H1 (cell line): ENCODE results near the gene PCSK4. TPM values are rescaled to one million over a fixed set of nuclear protein-coding genes. Genes with fewer than 3 reads are reported as not detected.

ENCODE experiments used
- CTCF ChIA-PET: fragments of 300-600 bp; sonication (Branson Sonifier 250); formaldehyde crosslinking; loops from one replicate; lab custom pipeline; 2021; ENCODE audit not compliant: partially characterized antibody; lab: Charles Lee
- POLR2A ChIA-PET: fragments of 300-600 bp; sonication (Branson Sonifier 250); formaldehyde crosslinking; loops from one replicate; lab custom pipeline; 2021; ENCODE audit warnings: inconsistent platforms; ENCODE audit not compliant: partially characterized antibody; lab: Charles Lee
- DNase-seq, 2 experiments: peaks; one replicate each; pipeline versions ENCODE4 v3.0.0 to v3.0.0-alpha.2; 2010 to 2022; ENCODE audit warnings: low spot score in 2 of 2, low read depth in 1 of 2, mixed read lengths in 1 of 2
- FAIRE-seq: peaks from 2 replicates; lab custom pipeline; 2011; peaks lifted over from hg19 to GRCh38; lab: Jason Lieb, UNC
- H2AFZ ChIP-seq: 2 replicates; pipeline ENCODE4 v1.8.1; 2012; ENCODE audit warnings: low read length, inconsistent platforms
- H2AK5ac ChIP-seq: 2 replicates; pipeline ENCODE4 v1.6.1; 2013; ENCODE audit warnings: low read depth, low read length
- H2BK120ac ChIP-seq: replicated peaks from 2 replicates; pipeline ENCODE3; 2013; ENCODE audit warnings: low read depth, low read length, inconsistent platforms
- H2BK12ac ChIP-seq: 2 replicates; pipeline ENCODE4 v1.6.1; 2013; ENCODE audit warnings: low read depth, low read length
- H2BK15ac ChIP-seq: 2 replicates; pipeline ENCODE4 v1.6.1; 2013; ENCODE audit warnings: low read length
- H2BK20ac ChIP-seq: 2 replicates; pipeline ENCODE4 v1.6.1; 2013; ENCODE audit warnings: low read length
- H2BK5ac ChIP-seq: 2 replicates; pipeline ENCODE4 v1.6.1; 2013; ENCODE audit warnings: low read depth, low read length
- H3K14ac ChIP-seq: 2 replicates; pipeline ENCODE4 v1.6.1; 2013; ENCODE audit warnings: inconsistent platforms; ENCODE audit not compliant: insufficient read length
- H3K18ac ChIP-seq: 2 replicates; pipeline ENCODE4 v1.6.1; 2013; ENCODE audit warnings: low read length; ENCODE audit errors: extremely low read depth
- H3K23ac ChIP-seq: 2 replicates; pipeline ENCODE4 v1.6.1; 2013; ENCODE audit warnings: inconsistent platforms; ENCODE audit not compliant: insufficient read length
- H3K23me2 ChIP-seq: 2 replicates; pipeline ENCODE4 v1.6.1; 2013; ENCODE audit warnings: low read depth, low read length
- H3K27ac ChIP-seq: 2 replicates; pipeline ENCODE4 v1.6.1; 2011; ENCODE audit warnings: low read depth, low read length, inconsistent platforms
- H3K27me3 ChIP-seq, 4 experiments: replicated peaks in 1 of 4; 1 replicate in 1 of 4; 2 replicates in 3 of 4; pipeline versions ENCODE4 v1.6.1 to v1.8.1; 2011 to 2013; ENCODE audit warnings: low read length in 3 of 4, mild to moderate bottlenecking in 3 of 4, inconsistent platforms in 2 of 4, mixed read lengths in 2 of 4, moderate library complexity in 1 of 4; ENCODE audit not compliant: control insufficient read depth in 3 of 4, insufficient read depth in 3 of 4; ENCODE audit errors: extremely low read depth in 1 of 4
- H3K36me3 ChIP-seq, 4 experiments: 2 replicates each; pipeline versions ENCODE4 v1.6.1 to v1.8.1; 2011 to 2013; ENCODE audit warnings: mild to moderate bottlenecking in 4 of 4, low read length in 3 of 4, moderate library complexity in 2 of 4, control low read depth in 1 of 4, inconsistent platforms in 1 of 4; ENCODE audit not compliant: insufficient read depth in 4 of 4, control insufficient read depth in 2 of 4
- H3K4ac ChIP-seq: replicated peaks from 2 replicates; pipeline ENCODE3; 2013; ENCODE audit warnings: low read length, low read depth, mixed read lengths, inconsistent platforms; ENCODE audit not compliant: insufficient read length
- H3K4me1 ChIP-seq, 4 experiments: replicated peaks in 1 of 4; 1 replicate in 1 of 4; 2 replicates in 3 of 4; pipeline versions ENCODE4 v1.6.1 to v1.8.1; 2011 to 2013; ENCODE audit warnings: low read length in 3 of 4, inconsistent platforms in 2 of 4, mixed read lengths in 1 of 4; ENCODE audit not compliant: insufficient read depth in 4 of 4, control insufficient read depth in 3 of 4
- H3K4me2 ChIP-seq, 2 experiments: 2 replicates each; pipeline versions ENCODE4 v1.6.1 to v1.8.1; 2011 to 2013; ENCODE audit warnings: low read depth in 2 of 2, low read length in 2 of 2, control low read depth in 1 of 2, inconsistent platforms in 1 of 2, mild to moderate bottlenecking in 1 of 2; ENCODE audit not compliant: insufficient read depth in 1 of 2
- H3K4me3 ChIP-seq, 4 experiments: fragments of 200-600, 300-600 bp in 1 of 4; sonication (generic), shearing (Covaris generic), sonication (Bioruptor Twin) in 1 of 4; 2 replicates each; pipeline versions ENCODE4 v1.5.1 to v1.8.1; 2011 to 2016; ENCODE audit warnings: low read length in 4 of 4, low read depth in 3 of 4, control low read depth in 2 of 4, inconsistent platforms in 2 of 4, mild to moderate bottlenecking in 2 of 4, mixed read lengths in 1 of 4, moderate library complexity in 1 of 4; ENCODE audit not compliant: insufficient read depth in 2 of 4; ENCODE audit errors: extremely low read depth in 1 of 4
- H3K56ac ChIP-seq: replicated peaks from 2 replicates; pipeline ENCODE3; 2013; ENCODE audit warnings: low read depth, mild to moderate bottlenecking, mixed read lengths, low read length, inconsistent platforms; ENCODE audit not compliant: insufficient read length
- H3K79me1 ChIP-seq: 2 replicates; pipeline ENCODE4 v1.6.1; 2013; ENCODE audit warnings: low read depth, low read length, control low read depth
- H3K79me2 ChIP-seq, 2 experiments: 2 replicates each; pipeline versions ENCODE4 v1.6.1 to v1.8.1; 2012 to 2013; ENCODE audit warnings: low read length in 2 of 2, mild to moderate bottlenecking in 2 of 2, inconsistent platforms in 1 of 2; ENCODE audit not compliant: insufficient read depth in 2 of 2, control insufficient read depth in 1 of 2
- H3K9ac ChIP-seq, 4 experiments: replicated peaks in 1 of 4; 1 replicate in 1 of 4; 2 replicates in 3 of 4; pipeline versions ENCODE4 v1.6.1 to v1.8.1; 2011 to 2013; ENCODE audit warnings: low read depth in 3 of 4, low read length in 3 of 4, control low read depth in 2 of 4, mild to moderate bottlenecking in 2 of 4, moderate library complexity in 2 of 4, inconsistent platforms in 1 of 4; ENCODE audit errors: extremely low read depth in 1 of 4
- H3K9me3 ChIP-seq, 2 experiments: 2 replicates each; pipeline versions ENCODE4 v1.6.1 to v1.8.1; 2012 to 2013; ENCODE audit warnings: mild to moderate bottlenecking in 2 of 2, moderate library complexity in 2 of 2, control low read depth in 1 of 2, inconsistent platforms in 1 of 2, low read depth in 1 of 2, low read length in 1 of 2, mixed read lengths in 1 of 2; ENCODE audit not compliant: insufficient read depth in 2 of 2
- H4K20me1 ChIP-seq, 2 experiments: replicated peaks in 1 of 2; 2 replicates each; pipeline versions ENCODE3 to v1.8.1; 2011 to 2013; ENCODE audit warnings: inconsistent platforms in 2 of 2, low read length in 2 of 2, mild to moderate bottlenecking in 1 of 2; ENCODE audit not compliant: insufficient read depth in 2 of 2, control insufficient read depth in 1 of 2
- H4K5ac ChIP-seq: 2 replicates; pipeline ENCODE4 v1.6.1; 2013; ENCODE audit warnings: low read length, low read depth, mixed read lengths, inconsistent platforms; ENCODE audit not compliant: insufficient read length
- H4K8ac ChIP-seq: 2 replicates; pipeline ENCODE4 v1.8.0; 2013; ENCODE audit warnings: mild to moderate bottlenecking, moderate library complexity, low read length, inconsistent platforms; ENCODE audit not compliant: insufficient read depth; ENCODE audit errors: extremely low read depth
- H4K91ac ChIP-seq: replicated peaks from 2 replicates; pipeline ENCODE3; 2013; ENCODE audit warnings: low read length, mixed read lengths, inconsistent platforms; ENCODE audit not compliant: insufficient read length
- CBX8 ChIP-seq: fragments of 300-800, 300-1000 bp; sonication (generic); IDR thresholded peaks from 2 replicates; pipeline ENCODE4 v1.7.1; 2016; ENCODE audit warnings: low read depth, low read length, borderline replicate concordance
- CHD1 ChIP-seq: IDR thresholded peaks from 2 replicates; pipeline ENCODE4 v1.6.1; 2012; ENCODE audit warnings: low read depth, low read length, improper control_type of control experiment
- CTBP2 ChIP-seq: IDR thresholded peaks from 2 replicates; pipeline ENCODE4 v1.7.0; 2011; ENCODE audit warnings: borderline replicate concordance, mild to moderate bottlenecking, moderate library complexity, mixed read lengths, low read length; ENCODE audit not compliant: insufficient read depth, insufficient read length
- SIRT6 ChIP-seq: IDR thresholded peaks from one replicate; pipeline ENCODE4 v1.7.1; 2012; ENCODE audit warnings: low read length, inconsistent platforms
- SUZ12 ChIP-seq: fragments of 200-600 bp; sonication (generic); IDR thresholded peaks from 2 replicates; pipeline ENCODE4 v1.6.1; 2012; ENCODE audit warnings: mild to moderate bottlenecking, inconsistent platforms, low read length, moderate library complexity, mixed read lengths
- WGBS, 2 experiments: shearing (Covaris generic) in 1 of 2; methylation state at CpG; one replicate each; pipeline versions ENCODE4 v1.1.6 to v1.1.7; 2013 to 2015; ENCODE audit warnings: low lambda C conversion rate in 2 of 2, mixed read lengths in 2 of 2, inconsistent platforms in 1 of 2, low coverage in 1 of 2, missing lambda C conversion rate in 1 of 2; ENCODE audit not compliant: insufficient replicate concordance in 2 of 2, insufficient coverage in 1 of 2, insufficient read length in 1 of 2; ENCODE audit errors: extremely low coverage in 1 of 2, missing lambda C conversion rate in 1 of 2; 5-methylcytosine and 5-hydroxymethylcytosine counted together
- polyA plus RNA-seq, 7 experiments: library from polyadenylated mRNA; depleted of rRNA in 3 of 7; stranded (reverse) in 5 of 7; unstranded in 2 of 7; fragments of >200 nt in 5 of 7; fragments of 200-250 nt in 2 of 7; gene quantifications; 1 replicate in 5 of 7; 2 replicates in 1 of 7; 4 replicates in 1 of 7; pipeline versions ENCODE4 v1.2.1 to v1.2.3, GENCODE V29; 2011 to 2013; ENCODE audit warnings: missing spikeins in 2 of 7, mixed read lengths in 2 of 7
- total RNA-seq: library from RNA; stranded (reverse); fragmentation: NEBNext Ultra II Directional; extraction: Animal tissue kit (Norgen Biotek cat#: 25700); gene quantifications from 2 replicates; pipeline ENCODE4 v1.2.1, GENCODE V29; 2021

Gene PCSK4
- total and polyA plus RNA-seq, 2 of the 8 experiments (the other 6 are each of a cell fraction or from before 2014, with no cell fraction given): 9.8 to 10.7 TPM

DNA sequence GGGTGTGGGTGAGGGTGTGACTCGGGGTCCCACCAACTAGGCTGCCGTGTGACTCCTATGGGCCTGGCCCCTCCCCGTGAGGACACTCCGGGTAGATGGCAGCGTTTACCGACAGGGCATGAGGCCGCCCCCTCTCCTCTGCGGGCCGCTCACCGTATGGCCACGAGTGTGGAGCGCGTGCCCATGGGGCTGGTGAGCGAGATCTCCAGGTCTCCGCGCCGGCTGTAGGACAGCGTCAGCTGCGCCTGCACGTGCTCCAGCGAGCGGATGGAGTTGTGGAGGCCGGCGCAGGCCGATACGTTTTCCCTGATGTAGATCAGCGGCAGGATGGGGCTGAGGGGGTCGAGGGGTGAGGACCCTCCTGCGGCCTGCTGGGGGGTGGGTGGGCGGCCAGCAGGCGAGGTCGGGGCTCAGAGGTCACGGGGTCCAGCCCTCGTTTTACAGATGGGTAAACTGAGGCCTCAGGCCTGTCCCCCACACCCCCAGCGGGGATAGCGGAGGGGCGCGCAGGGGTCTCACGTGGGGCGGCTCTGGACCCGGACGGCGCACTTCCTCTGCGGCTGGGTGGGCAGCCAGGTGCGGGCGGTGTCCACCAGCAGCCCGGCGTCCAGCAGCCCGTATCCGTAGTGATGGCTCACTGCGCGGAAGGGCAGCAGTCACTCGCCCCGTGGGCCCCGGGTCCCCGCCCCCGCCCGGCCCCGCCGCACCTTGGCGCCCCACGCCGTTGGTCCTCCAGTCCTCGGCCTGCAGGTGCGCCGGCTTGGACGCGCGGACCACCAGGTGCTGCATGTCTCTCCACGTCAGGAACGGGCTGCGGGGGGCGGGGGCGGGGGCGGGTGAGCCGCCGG, 6.8 kb downstream of the PCSK4 start:
- no peaks in the 10 kb centered on the region for H3K79me2 ChIP-seq

More for the DNA sequence above, 6.8 kb downstream of the PCSK4 start:
- Histone ChIP-seq H3K14ac (no peak overlapping the region), H3K4me3 (no peak overlapping the region), H3K23me2 (peaks cover 4% of the 10 kb centered on the region; the same call in 1 of the 2 replicates)
- TF ChIP-seq SUZ12 (no peak), CHD1 (no peak), CTBP2 (no peak), CBX8 (no peak), SIRT6 (no peak)
- TF ChIP-seq, all 59 proteins: peak for 0
- peak overlapping the region; percentile 68; the same call in 1 of the 2 replicates for H4K8ac ChIP-seq
- DNase-seq (no peak), FAIRE-seq (no peak)
- no peaks in the 10 kb centered on the region for H3K36me3 ChIP-seq
- H2BK15ac ChIP-seq: no peak overlapping the region
- no peaks in the 10 kb centered on the region for H3K4me1 ChIP-seq
- H3K79me1 ChIP-seq: no peaks in the 10 kb centered on the region; the same call in 1 of the 2 replicates
- 94% methylated on average over 23 of the region's 77 CpGs; no CpG with 5 or more reads in 1 of the 2 experiments for WGBS, 2 experiments
- H3K27me3 ChIP-seq: no peaks in the 10 kb centered on the region
- no peak overlapping the region for H2BK120ac ChIP-seq
- H3K23ac ChIP-seq: no peak overlapping the region
- H3K56ac ChIP-seq: no peak overlapping the region
- no peak overlapping the region for H3K9ac ChIP-seq
- no peak overlapping the region for H2AFZ ChIP-seq
- no peaks in the 10 kb centered on the region for H3K9me3 ChIP-seq
- no peak overlapping the region for H2BK12ac ChIP-seq
- no peak overlapping the region for H2BK20ac ChIP-seq
- H2AK5ac ChIP-seq: no peak overlapping the region
- no peak overlapping the region for H2BK5ac ChIP-seq
- H4K5ac ChIP-seq: no peak overlapping the region
- no peak overlapping the region for H3K4me2 ChIP-seq
- no peaks in the 10 kb centered on the region for H4K20me1 ChIP-seq
- H4K91ac ChIP-seq: no peak overlapping the region
- ChIA-PET POLR2A (no interaction called here), CTCF (no interaction called here)
- no peak overlapping the region for H3K27ac ChIP-seq
- H3K4ac ChIP-seq: no peak overlapping the region
- H3K18ac ChIP-seq: no peak overlapping the region
